Duodenal mucosa (tissue), 2 donors: Measurements from ENCODE around the gene ROR2.
"Not testable (repeated sequence)": the region's sequence is repeated elsewhere in the genome, so short reads cannot be mapped to it uniquely, and the experiment has no call there.

Experiments used
- H3K27ac ChIP-seq: one replicate; pipeline ENCODE4 v1.7.0; 2013; ENCODE audit warnings: low read depth, low read length
- H3K27me3 ChIP-seq, 2 donors: one replicate each; pipeline ENCODE4 v1.7.0; 2013; ENCODE audit warnings: low read length in 2 of 2, control low read depth in 1 of 2; ENCODE audit not compliant: insufficient read depth in 2 of 2, control insufficient read depth in 1 of 2
- H3K36me3 ChIP-seq, 2 donors: one replicate each; pipeline ENCODE4 v1.7.0; 2013; ENCODE audit warnings: low read length in 2 of 2, control low read depth in 1 of 2; ENCODE audit not compliant: insufficient read depth in 2 of 2, control insufficient read depth in 1 of 2
- H3K4me1 ChIP-seq, 2 donors: one replicate each; pipeline ENCODE4 v1.7.0; 2013; ENCODE audit warnings: low read length in 2 of 2, control low read depth in 1 of 2; ENCODE audit not compliant: insufficient read depth in 2 of 2, control insufficient read depth in 1 of 2
- H3K4me3 ChIP-seq, 2 donors: one replicate each; pipeline ENCODE4 v1.7.0; 2013; ENCODE audit warnings: low read length in 2 of 2, low read depth in 1 of 2
- H3K9ac ChIP-seq, 2 donors: one replicate each; pipeline ENCODE4 v1.7.0; 2013; ENCODE audit warnings: low read length in 2 of 2, low read depth in 1 of 2
- H3K9me3 ChIP-seq, 2 donors: one replicate each; pipeline ENCODE4 v1.7.0; 2013; ENCODE audit warnings: low read length in 2 of 2, control low read depth in 1 of 2; ENCODE audit not compliant: control insufficient read depth in 1 of 2

ROR2 gene

DNA sequence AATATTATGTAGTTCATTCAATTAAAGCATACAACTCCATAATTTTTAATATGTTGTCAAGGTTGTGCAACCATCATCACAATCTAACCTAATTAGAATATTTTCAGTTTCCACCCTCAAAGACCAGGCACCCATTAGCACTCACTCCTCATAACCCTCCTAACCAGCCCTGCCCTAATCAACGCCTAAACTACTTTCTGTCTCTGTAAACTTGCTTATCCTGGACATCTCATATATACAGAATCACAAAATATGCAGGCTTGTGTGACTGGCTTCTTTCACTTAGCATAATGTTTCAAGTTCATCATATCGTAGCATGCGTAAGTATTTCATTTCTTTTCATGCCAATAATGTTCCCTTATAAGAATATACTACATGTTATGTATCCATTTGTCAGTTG lies 391.6 kb downstream of the ROR2 start:
- Histone ChIP-seq H3K4me1 (no peaks in the 10 kb centered on the region), H3K36me3 (no peaks in the 10 kb centered on the region), H3K9ac (no peak overlapping the region), H3K27ac (no peak overlapping the region), H3K27me3 (no peaks in the 10 kb centered on the region), H3K9me3 (no peaks in the 10 kb centered on the region), H3K4me3 (no peak overlapping the region)

DNA sequence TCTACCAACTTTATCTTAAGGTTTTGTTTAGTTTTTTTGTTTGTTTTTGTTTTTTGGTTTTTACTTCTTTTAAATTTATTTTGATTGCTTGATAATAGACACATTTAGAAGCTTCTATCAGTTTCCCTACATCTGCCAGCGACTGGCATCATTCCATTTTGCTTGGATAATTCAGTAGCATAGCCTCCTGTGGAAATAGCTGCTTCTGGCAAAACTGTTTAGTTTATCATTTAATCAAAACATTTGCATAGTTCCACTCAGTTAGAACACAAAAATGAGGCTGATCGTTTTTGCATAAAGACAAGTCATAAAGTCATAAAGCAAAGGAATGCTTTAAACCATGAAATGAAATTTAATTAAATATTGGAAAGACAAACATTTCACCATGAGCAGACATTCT lies 392.7 kb downstream of the ROR2 start:
- H3K4me3 ChIP-seq, result no peak overlapping the region
- H3K27ac ChIP-seq, result no peak overlapping the region
- no peaks in the 10 kb centered on the region for H3K36me3 ChIP-seq
- H3K9me3 ChIP-seq, result no peaks in the 10 kb centered on the region
- no peaks in the 10 kb centered on the region for H3K4me1 ChIP-seq
- no peak overlapping the region for H3K9ac ChIP-seq
- H3K27me3 ChIP-seq, result no peaks in the 10 kb centered on the region

DNA sequence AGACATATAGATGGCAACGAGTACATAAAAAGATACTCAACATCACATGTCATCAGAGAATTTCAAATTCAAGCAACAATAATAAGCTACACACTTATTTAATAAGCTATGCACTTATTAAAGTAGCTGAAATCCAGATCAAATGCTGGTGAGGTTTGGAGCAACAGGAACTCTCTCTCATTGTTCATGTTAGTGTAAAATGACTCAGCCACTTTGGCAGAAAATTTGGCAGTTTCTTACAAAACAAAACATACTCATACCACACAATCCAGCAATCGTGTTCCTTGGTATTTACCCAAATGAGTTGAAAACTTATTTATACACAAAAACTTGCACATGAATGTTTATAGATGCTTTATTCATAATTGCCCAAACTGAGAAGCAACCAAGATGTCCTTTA lies 394.9 kb downstream of the ROR2 start:
- Histone ChIP-seq H3K4me1 (no peaks in the 10 kb centered on the region), H3K9me3 (no peaks in the 10 kb centered on the region), H3K27me3 (no peaks in the 10 kb centered on the region), H3K36me3 (no peaks in the 10 kb centered on the region), H3K4me3 (no peak overlapping the region), H3K9ac (no peak overlapping the region), H3K27ac (no peak overlapping the region)

DNA sequence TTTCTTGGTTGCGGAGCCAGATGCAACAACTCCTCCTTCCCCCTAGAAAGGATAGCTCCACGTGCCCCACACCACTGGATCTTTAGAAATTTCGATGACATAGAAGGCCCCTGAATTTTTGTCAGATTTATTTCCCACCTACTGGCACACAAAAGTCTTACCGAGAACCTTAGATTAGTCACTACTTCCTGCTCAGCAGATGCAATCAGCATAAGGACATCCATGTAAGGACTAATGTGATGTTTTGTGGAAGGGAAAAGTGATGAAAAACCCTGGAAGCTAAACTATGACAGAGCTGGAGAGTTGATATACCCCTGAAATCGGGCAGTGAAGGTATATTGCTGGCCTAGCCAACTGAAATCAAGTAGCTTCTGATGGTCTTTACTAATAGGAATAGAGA lies 400.9 kb downstream of the ROR2 start:
- Histone ChIP-seq H3K9ac (no peak overlapping the region), H3K9me3 (no peaks in the 10 kb centered on the region), H3K27ac (no peak overlapping the region)

DNA sequence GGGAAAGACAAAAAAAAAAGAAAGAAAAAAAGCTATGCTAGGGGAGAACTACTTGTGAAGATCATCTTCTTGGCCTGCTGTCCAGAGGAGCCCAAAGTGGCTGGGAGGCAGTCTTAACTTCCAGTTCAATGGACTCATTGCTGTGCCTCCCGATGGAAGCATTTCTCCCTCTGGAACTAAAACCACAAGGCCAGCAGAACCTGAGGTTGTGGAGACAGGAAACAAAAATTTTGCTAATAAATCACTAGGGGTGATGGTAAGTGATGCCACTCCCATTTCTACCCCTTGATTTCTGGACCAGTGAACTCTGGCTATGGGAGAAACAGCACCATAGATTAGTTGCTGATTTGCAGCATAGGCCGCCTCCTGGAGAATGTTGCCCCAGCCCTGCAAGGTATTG lies 402.9 kb downstream of the ROR2 start:
- H3K36me3 ChIP-seq, result no peaks in the 10 kb centered on the region
- H3K9ac ChIP-seq, result no peak overlapping the region
- no peak overlapping the region for H3K4me3 ChIP-seq
- no peaks in the 10 kb centered on the region for H3K9me3 ChIP-seq
- H3K27me3 ChIP-seq, result peaks cover 0 to 4% of the 10 kb centered on the region in 2 donors
- no peaks in the 10 kb centered on the region for H3K4me1 ChIP-seq
- no peak overlapping the region for H3K27ac ChIP-seq

More for the DNA sequence above, 400.9 kb downstream of the ROR2 start:
- no peaks in the 10 kb centered on the region for H3K36me3 ChIP-seq
- H3K4me1 ChIP-seq, result no peaks in the 10 kb centered on the region
- H3K4me3 ChIP-seq, result no peak overlapping the region
- peaks cover 0 to 4% of the 10 kb centered on the region in 2 donors for H3K27me3 ChIP-seq

DNA sequence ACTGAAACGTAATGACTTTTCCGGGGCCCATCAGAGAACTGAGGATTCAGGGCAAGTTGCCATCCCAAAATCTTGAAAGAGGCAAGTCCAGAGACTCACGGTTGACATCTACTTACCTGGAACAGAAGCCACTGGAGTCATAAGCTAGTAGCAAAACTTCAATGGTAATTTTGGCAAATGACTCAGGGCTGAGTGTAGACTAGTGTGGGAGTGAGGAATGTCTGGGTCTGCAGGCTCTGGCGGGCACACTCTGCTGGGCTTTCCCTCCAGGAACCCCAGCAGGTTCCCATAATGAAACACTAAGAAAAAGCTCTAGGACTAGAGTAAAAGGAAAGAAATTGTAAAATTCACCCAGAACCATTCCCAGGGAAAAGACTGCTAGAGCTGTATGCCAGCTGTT lies 403.5 kb downstream of the ROR2 start:
- no peaks in the 10 kb centered on the region for H3K4me1 ChIP-seq
- H3K9me3 ChIP-seq, result no peaks in the 10 kb centered on the region
- H3K9ac ChIP-seq, result no peak overlapping the region
- H3K4me3 ChIP-seq, result no peak overlapping the region
- peaks cover 0 to 4% of the 10 kb centered on the region in 2 donors for H3K27me3 ChIP-seq
- H3K27ac ChIP-seq, result no peak overlapping the region
- no peaks in the 10 kb centered on the region for H3K36me3 ChIP-seq

DNA sequence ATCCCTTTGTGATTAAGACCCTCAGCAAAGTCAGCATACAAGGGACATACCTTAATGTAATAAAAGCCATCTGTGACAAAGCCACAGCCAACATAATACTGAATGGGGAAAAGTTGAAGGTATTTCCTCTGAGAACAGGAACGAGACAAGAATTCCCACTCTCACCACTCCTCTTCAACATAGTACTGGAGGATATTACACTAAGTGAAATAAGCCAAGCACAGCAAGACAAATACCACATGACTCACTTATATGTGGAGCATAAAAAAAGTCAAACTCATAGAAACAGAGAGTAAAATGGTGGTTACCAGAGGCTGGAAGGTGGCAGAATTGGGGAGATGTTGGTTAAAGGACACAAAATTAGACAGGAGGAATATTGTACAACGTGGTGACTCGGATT lies 408.3 kb downstream of the ROR2 start:
- H3K27ac ChIP-seq, result no peak overlapping the region
- H3K4me3 ChIP-seq, result no peak overlapping the region
- no peaks in the 10 kb centered on the region for H3K36me3 ChIP-seq
- H3K9me3 ChIP-seq, result no peaks in the 10 kb centered on the region
- no peak overlapping the region for H3K9ac ChIP-seq
- H3K4me1 ChIP-seq, result no peaks in the 10 kb centered on the region
- no peaks in the 10 kb centered on the region for H3K27me3 ChIP-seq

DNA sequence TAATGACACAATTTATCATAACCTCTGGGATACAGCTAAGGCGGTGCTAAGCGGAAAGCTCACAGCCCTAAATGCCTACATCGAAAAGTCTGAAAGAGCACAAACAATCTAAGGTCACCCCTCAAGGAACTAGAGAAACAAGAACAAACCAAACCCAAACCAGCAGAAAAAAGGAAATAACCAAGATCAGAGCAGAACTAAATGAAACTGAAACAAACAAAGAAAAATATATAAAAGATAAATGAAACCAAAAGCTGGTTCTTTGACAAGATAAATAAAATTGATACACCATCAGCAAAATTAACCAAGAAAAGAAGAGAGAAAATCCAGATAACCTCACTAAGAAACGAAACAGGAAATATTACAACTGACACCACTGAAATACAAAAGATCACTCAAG lies 409.5 kb downstream of the ROR2 start:
- not testable (repeated sequence) for H3K9ac ChIP-seq, H3K27ac ChIP-seq, H3K36me3 ChIP-seq, H3K4me1 ChIP-seq, H3K9me3 ChIP-seq, H3K27me3 ChIP-seq, H3K4me3 ChIP-seq

DNA sequence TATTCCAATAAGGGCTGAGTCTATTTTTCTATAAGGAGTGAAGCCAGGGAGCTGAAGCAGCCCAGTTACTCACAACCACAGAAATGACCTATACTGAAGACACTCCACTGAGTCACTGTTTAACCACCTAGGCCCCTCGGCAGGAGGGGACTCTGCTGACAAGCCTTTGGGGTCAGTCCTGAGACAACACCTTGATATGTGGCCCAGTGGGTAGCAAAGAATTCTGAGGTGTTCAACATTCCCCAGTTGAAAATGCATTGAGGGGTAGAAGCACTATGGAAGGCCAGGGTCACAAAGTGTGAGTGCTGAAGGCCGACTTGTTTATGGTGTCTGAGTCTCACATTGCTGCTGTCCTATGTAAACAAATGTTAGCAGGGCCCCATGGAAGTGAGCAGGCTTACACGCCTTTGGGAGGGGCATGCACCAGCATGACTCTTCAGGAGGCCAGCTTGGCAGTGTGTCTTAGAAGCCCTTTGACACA lies 413.8 kb downstream of the ROR2 start:
- Histone ChIP-seq H3K9me3 (no peaks in the 10 kb centered on the region), H3K27ac (no peak overlapping the region), H3K27me3 (no peaks in the 10 kb centered on the region), H3K36me3 (no peaks in the 10 kb centered on the region), H3K4me3 (no peak overlapping the region), H3K9ac (no peak overlapping the region), H3K4me1 (no peaks in the 10 kb centered on the region)

DNA sequence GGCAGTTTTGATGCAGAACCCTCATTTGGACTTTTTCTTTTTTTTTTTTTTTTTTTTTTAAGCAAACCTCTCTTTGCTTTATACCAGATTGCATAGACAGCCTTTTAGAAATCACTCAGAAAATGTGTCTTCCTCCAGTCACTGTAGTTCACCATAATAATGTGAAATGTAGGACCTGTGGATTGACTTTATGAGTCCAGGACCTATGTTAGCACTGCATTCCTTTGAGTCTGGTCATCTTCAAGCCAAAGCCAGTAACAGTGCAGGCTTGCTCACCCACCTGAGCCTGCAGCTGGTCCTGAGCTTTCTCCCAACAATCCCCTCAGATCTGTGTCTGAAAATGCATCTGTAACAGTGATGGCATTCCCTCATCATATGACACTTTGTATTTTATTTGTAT lies 415.7 kb downstream of the ROR2 start:
- H3K36me3 ChIP-seq, result no peaks in the 10 kb centered on the region
- H3K4me3 ChIP-seq, result no peak overlapping the region
- no peaks in the 10 kb centered on the region for H3K9me3 ChIP-seq
- H3K9ac ChIP-seq, result no peak overlapping the region
- H3K4me1 ChIP-seq, result no peaks in the 10 kb centered on the region
- H3K27ac ChIP-seq, result no peak overlapping the region
- no peaks in the 10 kb centered on the region for H3K27me3 ChIP-seq

DNA sequence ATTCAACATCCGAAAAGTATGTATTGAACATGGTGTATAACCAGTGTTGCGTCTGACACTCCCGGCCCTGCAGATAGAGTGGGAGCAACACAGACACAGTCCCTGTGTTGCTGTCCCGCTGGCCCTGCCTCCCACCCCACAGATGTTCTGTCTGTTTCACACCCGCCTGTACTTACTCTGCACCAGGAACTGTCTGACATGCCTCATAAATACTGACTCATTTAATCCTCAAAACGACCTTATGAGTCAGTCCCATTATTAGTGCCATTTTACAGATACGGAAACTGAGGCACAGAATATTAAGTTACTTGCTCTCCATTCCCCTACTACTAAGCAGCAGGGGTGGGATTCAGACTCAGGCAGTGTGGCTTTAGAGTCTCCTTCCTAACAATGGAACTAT lies 416.6 kb downstream of the ROR2 start:
- no peaks in the 10 kb centered on the region for H3K36me3 ChIP-seq
- no peaks in the 10 kb centered on the region for H3K4me1 ChIP-seq
- H3K9ac ChIP-seq, result no peak overlapping the region
- H3K9me3 ChIP-seq, result no peaks in the 10 kb centered on the region
- no peaks in the 10 kb centered on the region for H3K27me3 ChIP-seq
- no peak overlapping the region for H3K4me3 ChIP-seq
- no peak overlapping the region for H3K27ac ChIP-seq
